GM11168 (cell line): ENCODE results near the gene MGA.

Experiments
- in situ Hi-C: fragments of 300-500 bp; cut with MboI; formaldehyde crosslinking; loops from one replicate; pipeline ENCODE4 v1.12.0; 2022; ENCODE audit warnings: low sequenced_read_pairs; ENCODE audit not compliant: unreplicated experiment

The MGA gene

DNA sequence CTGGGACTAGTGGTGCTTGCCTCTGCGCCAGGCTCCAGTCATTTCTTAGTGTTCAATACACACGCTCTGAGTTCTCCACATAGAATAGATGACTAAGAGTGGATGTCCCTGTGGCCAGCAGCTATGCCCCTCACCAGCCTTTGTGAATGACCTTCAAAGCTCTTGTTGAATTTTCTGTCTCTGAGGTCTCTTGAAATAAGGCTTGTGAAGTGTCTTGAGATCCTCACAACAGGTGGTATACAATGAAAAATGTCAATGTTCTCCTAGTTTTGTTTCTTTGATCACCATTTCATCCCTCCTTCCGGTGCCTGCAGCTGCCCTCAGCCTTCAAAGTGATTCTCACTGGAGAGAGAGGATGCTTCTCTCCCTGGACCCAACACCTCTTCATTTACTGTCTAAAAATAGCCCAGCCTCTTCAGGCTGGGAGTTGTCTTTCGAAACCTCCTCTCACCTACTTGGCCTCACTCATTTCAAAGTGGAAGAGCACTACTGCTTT lies 119.5 kb downstream of the MGA start:
- in situ Hi-C loops: no loop called here

DNA sequence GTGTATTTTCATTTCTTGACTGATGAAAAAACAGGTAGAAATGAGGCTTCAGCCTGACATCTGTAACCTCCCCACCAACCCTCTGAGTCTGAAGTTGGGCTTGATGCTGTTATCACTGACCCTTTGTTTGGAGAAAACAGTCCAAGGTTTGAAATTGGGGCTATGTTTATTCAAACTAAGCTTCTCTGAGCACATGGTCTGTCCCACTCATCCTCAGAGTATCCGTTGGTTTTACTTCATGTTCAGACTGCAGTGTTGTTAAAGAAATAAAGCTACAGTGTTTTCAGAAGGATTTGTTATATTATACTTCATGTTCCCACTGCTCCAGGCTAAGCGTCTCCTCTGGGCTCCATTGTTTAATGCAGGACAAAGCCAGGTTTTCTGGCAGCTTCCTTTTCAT lies 120.1 kb downstream of the MGA start:
- in situ Hi-C loops: no loop called here

- in situ Hi-C loops: no loop called here
These were observed 120.5 kb downstream of the MGA start for GRCh38 chr15:41780727-41781126.

DNA sequence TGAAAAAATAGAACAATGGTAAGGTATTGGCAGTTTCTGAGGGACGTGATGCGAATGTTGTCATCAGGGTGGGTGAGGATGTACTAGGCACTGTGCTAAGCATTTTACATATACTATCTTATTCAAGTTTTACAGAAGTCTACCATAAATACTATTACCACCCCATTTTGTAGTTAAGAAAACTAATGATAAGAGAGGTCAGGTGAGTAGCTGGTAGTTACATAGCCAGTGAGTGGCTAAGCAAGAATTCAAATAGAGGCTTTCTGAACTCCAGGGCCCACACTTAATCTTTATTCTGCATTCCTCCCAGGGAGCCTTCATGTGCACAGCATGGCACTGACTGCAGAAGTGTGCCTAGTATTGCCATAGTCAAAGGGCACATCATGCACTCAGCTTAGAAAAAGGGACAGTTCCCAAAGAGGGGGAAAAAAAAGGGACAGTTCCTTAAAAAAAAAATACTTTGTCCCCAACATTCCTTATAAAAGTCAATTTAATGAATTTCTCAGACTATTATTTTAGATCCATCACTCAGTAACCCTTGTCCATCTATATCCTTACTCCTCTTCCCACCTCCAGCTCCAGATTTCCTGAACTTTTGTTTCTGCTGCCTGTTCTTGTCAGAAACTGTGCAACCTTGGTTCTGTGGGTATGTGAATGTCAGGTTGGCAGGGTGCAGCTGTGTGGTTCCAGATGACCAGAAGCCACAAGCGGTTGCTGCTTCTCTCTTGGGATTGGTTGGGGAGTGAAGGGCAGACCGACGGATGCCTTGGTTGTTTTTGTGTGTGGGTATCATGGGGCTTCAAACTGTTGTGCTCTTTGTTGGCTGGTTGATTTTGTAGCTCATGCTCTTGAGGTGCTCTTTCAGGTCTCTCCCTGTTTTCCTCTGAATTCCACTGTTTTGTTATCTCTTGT lies 122.4 kb downstream of the MGA start:
- in situ Hi-C loops: no loop called here

- in situ Hi-C loops: no loop called here
These were observed 123.1 kb downstream of the MGA start for GRCh38 chr15:41783296-41783695.

- in situ Hi-C loops: no loop called here
These were observed 128.1 kb downstream of the MGA start for GRCh38 chr15:41788262-41788661.

GRCh38 chr15:41789236-41789635 lies 129.0 kb downstream of the MGA start:
- in situ Hi-C loops: no loop called here

DNA sequence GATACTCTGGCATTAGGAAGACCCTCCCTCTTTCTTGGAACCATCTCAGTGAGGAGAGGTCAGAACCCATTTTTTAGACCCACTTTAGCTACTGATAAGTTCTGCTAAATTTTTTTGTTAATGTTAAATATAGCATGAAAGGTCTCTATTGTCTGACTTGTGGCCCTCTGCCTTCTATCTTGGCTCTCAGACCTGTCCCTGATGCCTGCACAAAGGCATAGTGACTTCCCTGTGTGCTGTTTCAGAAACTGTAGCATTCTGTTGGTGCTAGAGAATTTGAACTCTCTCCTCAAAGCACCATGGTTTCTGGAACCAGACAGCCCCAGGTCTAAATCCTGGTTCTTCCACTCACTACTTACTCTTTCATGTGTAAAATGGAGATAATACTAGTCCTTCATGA lies 129.5 kb downstream of the MGA start:
- in situ Hi-C loops: no loop called here

- in situ Hi-C loops: no loop called here
These were observed 130.0 kb downstream of the MGA start for GRCh38 chr15:41790169-41790568.

DNA sequence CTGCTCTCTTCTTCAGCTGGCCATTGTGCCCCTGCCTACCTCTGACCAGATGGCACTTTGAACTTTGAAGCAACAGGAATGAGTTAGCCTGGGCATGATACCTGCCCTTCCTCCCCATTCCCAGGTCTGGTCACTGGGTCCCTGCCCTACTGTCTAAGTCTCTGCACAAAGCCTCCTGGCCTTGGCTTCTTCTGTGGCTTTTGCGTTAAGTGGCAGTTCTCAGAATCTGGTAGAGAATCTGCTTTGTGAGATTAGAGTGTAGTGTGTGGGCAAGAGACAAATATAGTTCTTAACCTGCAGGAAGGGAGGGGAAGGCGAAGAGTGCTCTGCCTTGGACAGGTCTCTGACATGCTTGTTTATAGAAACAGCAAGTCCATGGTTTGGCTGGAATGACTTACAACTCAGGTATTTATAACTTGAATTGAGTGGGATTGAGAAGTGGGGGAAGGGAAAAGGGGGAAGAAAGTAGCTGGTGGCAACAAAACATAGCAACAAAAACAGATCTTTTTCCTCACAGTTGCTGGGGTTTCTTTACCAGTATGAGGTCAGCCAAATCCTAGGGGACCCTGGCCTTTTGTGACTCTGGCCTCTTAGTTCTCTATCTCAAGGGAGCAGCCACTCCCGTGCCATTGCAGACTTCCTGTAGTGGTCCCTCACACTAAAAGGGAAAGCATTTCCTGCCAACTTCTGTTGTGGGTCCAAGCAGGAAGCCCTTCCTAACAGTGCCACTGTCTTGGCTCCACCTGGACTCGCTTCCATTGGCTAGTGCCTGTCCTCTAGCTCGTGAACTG lies 130.7 kb downstream of the MGA start:
- in situ Hi-C loops: no loop called here

DNA sequence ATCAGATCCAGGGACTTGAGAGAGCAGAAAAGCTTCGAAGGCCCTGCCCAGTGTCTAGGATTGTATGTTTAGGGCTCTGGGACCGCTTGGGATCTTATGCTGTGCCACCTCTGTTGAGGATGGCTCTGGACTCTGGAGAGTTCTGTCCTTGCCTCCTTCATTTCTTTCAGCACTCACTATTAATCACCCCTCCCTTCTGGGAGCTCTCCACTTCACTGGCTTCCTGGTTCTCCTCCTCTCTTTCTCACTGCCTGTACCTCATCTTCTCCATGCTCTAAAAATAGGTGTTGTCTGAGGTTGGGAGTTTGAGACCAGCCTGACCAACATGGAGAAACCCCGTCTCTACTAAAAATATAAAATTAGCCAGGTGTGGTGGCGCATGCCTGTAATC lies 131.3 kb downstream of the MGA start:
- in situ Hi-C loops: no loop called here

DNA sequence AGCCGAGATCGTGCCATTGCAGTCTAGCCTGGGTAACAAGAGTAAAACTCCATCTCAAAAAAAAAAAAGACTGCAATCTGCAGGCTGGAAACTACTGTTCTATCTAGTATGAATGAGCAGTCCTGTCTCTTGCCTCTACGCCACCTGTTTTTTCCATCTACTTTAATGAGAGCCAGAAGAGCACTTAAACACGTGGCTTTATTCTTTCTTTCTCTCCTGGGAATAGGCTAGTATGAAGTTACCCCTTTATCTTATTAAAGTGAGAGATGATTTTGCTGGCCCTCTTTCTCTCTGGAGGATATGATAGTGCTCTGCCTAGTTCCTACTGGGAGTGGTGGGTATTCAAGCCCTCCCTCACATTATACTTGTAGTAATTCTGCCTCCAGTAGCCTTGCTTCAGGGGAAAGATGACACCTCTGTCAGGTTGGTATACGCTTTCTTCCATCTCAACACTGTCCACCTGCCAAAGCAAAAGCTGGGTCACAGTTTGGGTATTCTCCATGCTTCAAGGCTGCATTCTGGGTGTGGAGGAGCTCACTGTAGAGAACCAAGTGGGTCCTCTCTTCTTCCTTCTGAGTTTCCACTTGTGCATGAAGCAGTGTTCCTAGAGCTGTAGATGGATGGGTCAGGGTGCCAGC lies 131.9 kb downstream of the MGA start:
- in situ Hi-C loops: no loop called here

GRCh38 chr15:41794081-41794480 lies 133.9 kb downstream of the MGA start:
- in situ Hi-C loops: no loop called here

DNA sequence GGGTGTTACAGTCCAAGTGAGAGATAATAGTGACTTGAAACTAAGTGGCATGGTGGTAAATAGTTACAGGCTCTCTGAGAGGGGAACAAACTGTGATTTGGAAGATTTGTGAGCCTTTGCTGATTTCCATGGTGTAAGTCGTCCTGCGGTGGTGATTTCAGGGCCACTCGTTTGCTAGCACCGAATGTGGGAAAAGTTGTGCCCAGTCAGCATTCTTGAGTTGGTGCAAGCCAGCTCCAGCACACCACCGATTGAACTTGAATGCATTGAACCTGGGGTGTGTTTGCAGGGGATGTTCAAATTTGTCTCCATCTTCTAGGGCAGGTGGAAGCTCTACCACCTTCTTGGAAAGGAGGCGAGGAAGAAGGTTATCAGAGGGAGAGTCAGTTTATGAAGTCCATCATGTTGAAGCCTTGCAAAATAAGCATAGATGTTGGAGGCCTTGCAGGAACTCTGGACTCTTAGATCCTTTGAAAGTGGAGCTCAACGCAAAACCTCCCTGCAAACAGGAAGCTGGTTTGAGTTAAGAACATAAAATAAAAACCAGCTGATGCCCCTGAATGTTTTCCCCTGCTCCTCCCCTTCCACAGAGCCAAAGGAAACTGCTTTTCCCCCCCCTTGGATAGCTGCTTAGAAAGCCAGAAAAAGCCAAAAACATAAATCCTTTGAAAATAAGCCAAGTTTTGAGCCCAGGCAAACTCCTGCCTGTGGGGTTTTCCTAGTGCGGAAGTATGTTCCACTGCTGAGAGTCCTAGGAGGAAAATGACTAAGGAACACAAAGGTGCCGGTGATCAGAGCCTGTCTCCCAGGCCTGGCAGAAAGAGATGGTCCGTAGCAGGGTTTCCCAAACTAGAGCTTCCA lies 136.0 kb downstream of the MGA start:
- in situ Hi-C loops: no loop called here

DNA sequence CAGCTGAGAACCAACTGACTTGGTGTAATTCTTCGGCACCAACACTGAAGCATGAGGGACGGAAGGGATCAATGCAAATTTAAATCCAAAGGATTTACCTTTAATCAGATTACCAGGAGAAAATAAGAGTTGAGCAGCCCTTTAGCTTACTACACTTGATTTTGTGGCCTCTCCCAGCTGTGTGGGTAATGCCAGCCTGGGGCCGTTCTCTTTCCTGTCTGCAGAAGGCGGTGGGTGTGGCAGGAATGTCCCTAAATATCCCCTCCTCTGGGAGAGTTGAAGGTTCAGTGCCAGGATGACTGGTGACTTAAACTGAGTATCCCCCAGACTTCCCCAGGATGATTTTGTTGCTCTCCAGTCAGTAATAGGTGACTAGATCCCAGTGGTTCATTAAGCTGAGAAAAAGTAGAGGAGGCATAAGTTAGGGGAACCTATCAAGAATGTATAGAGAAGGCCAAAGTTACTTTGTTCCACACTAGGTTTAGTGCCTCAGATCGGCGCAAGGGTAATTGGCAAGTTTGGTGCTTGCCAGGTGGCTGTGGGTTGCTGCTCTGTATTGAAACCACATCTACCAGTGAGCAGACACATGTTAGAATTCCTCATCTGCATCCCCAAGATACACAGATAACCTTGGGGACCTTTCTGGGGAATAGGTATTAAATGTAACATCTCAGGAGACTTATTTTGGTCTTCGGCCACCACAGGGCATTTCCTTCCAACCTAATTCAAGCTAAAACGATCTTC lies 137.2 kb downstream of the MGA start:
- in situ Hi-C loops: no loop called here

- in situ Hi-C loops: no loop called here
These were observed 138.6 kb downstream of the MGA start for GRCh38 chr15:41798607-41799487.

- in situ Hi-C loops: no loop called here
These were observed 139.2 kb downstream of the MGA start for GRCh38 chr15:41799488-41799805.

- in situ Hi-C loops: no loop called here
These were observed 141.0 kb downstream of the MGA start for GRCh38 chr15:41801185-41801584.
